Kidney epithelial cell (primary cell): ENCODE results near the gene YWHAH. TPM values are rescaled to one million over a fixed set of nuclear protein-coding genes. Genes with fewer than 3 reads are reported as not detected.

ENCODE experiments used
- DNase-seq: peaks from one replicate; pipeline ENCODE4 v3.0.0-alpha.2; 2010; ENCODE audit warnings: low read depth
- H3K27me3 ChIP-seq: 2 replicates; pipeline ENCODE4 v1.6.0; 2011; ENCODE audit warnings: low read length; ENCODE audit not compliant: control insufficient read depth, insufficient read depth
- H3K36me3 ChIP-seq: 2 replicates; pipeline ENCODE4 v1.5.1; 2011; ENCODE audit warnings: low read length; ENCODE audit not compliant: control insufficient read depth, insufficient read depth
- H3K4me3 ChIP-seq: 2 replicates; pipeline ENCODE4 v1.5.1; 2011; ENCODE audit warnings: low read depth, mild to moderate bottlenecking, control low read depth, low read length
- total RNA-seq: library from RNA; depleted of rRNA; stranded (reverse); fragments of >200 nt; gene quantifications from 2 replicates; pipeline ENCODE4 v1.2.3, GENCODE V29; 2015
- TF ChIP-seq, protein P1 (sequence below): IDR thresholded peaks from 2 replicates; pipeline ENCODE4 v1.5.1; 2011; ENCODE audit warnings: mild to moderate bottlenecking, moderate library complexity, low read length, control low read depth, inconsistent platforms; ENCODE audit not compliant: insufficient read depth, poor library complexity, severe bottlenecking

Gene YWHAH
- total RNA-seq, 1 donor from 2014 or later, result 183 TPM

DNA sequence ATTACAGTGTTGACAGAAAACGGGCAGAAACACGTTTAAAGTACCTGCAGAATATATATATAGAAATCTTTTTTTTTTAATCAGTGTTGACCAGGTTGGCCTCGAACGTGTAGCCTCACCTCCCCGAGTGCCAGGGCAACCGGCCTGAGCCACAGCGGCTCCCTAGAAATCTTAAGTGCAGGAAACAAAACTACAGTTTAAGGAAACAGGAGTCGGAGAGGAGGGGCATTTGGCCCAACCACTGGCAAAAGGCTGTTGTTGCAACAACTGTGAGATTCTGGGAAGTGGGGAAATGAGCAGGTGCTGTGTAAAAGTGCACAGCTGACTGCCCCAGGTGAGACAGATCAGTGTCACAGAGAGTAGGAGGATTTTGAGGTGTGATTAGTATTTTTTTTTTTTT, 3.7 kb downstream of the YWHAH start:
- TF ChIP-seq, protein P1, sequence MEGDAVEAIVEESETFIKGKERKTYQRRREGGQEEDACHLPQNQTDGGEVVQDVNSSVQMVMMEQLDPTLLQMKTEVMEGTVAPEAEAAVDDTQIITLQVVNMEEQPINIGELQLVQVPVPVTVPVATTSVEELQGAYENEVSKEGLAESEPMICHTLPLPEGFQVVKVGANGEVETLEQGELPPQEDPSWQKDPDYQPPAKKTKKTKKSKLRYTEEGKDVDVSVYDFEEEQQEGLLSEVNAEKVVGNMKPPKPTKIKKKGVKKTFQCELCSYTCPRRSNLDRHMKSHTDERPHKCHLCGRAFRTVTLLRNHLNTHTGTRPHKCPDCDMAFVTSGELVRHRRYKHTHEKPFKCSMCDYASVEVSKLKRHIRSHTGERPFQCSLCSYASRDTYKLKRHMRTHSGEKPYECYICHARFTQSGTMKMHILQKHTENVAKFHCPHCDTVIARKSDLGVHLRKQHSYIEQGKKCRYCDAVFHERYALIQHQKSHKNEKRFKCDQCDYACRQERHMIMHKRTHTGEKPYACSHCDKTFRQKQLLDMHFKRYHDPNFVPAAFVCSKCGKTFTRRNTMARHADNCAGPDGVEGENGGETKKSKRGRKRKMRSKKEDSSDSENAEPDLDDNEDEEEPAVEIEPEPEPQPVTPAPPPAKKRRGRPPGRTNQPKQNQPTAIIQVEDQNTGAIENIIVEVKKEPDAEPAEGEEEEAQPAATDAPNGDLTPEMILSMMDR, result no peak
- H3K36me3 ChIP-seq, result no peaks in the 10 kb centered on the region
- DNase-seq, result no peak
- H3K27me3 ChIP-seq, result no peaks in the 10 kb centered on the region
- H3K4me3 ChIP-seq, result no peak overlapping the region

DNA sequence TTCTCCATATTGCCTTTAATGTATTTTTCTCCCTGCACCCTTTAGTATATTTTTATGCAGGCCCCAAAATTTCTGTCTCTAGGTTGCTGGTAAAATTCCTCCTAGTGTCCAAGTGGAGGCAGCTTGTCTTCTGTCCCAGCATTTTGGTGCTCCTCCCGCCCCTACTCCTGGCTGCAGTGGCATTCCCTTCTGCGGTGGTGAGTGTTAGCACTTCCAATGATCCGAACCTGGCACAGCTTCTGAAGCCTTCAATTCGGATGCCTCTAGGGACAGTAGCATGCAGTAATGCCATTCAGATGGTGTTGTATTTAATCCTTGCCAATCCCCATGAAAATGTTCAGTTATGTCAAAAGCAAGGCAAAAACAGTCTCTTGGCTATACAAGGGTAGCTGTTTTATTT, 5.9 kb downstream of the YWHAH start:
- H3K4me3 ChIP-seq, result no peak overlapping the region
- no peaks in the 10 kb centered on the region for H3K27me3 ChIP-seq
- no peaks in the 10 kb centered on the region for H3K36me3 ChIP-seq
- no peak for DNase-seq
- TF ChIP-seq, protein P1, result no peak

DNA sequence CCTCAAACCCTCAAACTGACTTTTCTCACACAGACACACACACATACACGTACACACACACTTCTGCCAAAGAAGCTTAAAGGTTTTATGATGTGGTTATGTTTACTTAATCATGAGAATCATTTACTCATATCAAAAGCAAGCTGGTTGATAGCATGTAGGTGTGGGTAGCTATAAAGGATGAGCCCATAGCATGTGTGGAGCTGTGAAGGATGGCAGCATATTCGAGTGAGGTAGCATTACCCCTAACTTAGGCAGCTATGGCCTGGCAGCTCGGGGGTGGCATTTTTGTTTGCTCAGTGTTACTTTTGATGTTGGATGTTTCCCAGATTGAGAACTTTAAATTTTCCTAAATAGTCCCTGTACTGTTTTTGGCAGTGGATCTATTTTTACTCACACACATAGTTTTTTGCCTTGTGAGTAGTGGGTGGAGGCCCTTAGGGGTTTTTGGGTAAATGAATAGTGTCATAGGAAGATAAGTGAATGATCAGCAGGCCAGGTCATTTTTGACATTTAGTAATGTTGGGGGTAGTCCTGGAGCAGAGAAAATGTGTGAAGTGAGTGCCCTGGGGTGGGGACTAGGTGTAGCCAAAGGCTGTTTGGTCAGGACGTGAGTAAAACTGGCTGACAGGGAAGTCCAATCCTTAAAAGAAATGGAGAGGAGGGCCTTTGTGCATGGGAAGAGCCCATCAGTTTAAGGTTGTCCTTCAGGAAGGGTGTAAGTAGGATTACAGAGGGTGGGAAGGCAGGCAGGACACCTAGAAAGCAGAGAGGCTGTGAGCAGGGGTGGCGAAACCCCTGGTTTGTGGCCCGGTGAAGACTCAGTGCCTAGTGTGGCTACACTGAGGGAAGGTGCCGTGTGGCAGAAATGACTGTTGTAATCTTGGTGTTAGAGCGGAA, 7.1 kb downstream of the YWHAH start:
- peaks cover under 1% of the 10 kb centered on the region for H3K36me3 ChIP-seq
- TF ChIP-seq, protein P1, result no peak
- H3K27me3 ChIP-seq, result no peaks in the 10 kb centered on the region
- H3K4me3 ChIP-seq, result no peak overlapping the region
- DNase-seq, result no peak

DNA sequence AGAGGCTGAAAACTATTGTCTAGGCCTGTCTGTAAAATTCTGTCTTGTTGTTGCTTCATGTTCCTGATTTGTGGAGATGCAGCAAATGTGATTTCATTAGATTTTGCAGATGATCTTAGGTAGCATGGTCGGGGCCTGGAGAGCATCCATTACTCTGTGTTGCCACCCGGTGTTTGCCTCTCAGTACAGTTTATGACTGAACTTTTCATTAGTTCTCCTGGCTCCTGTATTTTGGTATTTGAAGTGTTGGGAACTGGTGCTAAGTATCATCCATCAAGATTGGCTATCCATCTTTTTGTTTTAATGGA, 7.7 kb downstream of the YWHAH start:
- Histone ChIP-seq H3K27me3 (no peaks in the 10 kb centered on the region), H3K36me3 (peaks cover 2% of the 10 kb centered on the region), H3K4me3 (no peak overlapping the region)
- TF ChIP-seq, protein P1, result no peak
- DNase-seq, result no peak

DNA sequence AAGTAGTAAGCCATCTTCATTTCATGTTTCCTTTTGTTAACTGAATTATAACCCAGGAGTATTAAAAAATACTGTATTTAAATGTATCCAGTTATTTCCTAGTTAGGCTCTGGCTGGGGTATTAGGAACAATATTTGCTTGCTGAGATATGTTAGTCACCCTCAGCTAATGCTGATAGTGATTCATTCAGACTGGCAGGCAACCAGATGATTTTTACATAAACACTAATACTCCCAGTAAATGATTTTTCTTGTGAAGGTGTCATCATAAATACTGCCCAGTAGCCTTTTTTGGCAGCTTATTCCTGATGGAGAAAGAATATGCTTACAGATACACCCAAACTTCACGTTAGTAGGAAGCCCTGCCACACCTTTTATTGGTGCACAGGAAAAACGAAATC, 8.1 kb downstream of the YWHAH start:
- Histone ChIP-seq H3K27me3 (no peaks in the 10 kb centered on the region), H3K36me3 (peaks cover 2% of the 10 kb centered on the region), H3K4me3 (no peak overlapping the region)
- TF ChIP-seq, protein P1, result no peak
- DNase-seq, result no peak

DNA sequence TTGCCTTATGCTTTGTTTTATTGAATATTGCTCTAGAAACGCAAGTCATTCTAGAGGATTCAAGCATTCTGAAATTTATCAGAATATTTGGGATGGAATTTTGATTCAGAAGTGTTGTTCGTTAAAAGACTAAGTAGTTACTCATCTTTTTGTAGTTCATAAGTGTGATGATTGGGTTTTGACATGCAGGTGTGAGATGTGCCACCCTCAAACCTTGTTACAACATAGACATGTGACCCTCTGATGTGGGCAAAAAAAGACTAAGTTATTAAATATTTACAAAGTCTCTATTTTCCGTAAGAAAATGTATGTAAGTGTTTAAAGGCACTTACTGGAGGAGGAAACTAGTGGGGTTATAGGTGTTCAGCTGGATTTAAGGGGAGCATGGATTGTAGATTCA, 8.9 kb downstream of the YWHAH start:
- peaks cover 2% of the 10 kb centered on the region for H3K36me3 ChIP-seq
- no peak overlapping the region for H3K4me3 ChIP-seq
- DNase-seq, result no peak
- TF ChIP-seq, protein P1, result no peak
- H3K27me3 ChIP-seq, result no peaks in the 10 kb centered on the region
